Gastroesophageal sphincter (tissue), 4 donors: ENCODE data around the gene SEZ6L2. TPM values are rescaled to one million over a fixed set of nuclear protein-coding genes. Genes with fewer than 3 reads are reported as not detected.

ENCODE experiments used
- ATAC-seq: fragments of 150-250 bp; one replicate; pipeline ENCODE4 v1.9.1; 2016; ENCODE audit warnings: mild to moderate bottlenecking, moderate library complexity
- H3K27ac ChIP-seq, 4 donors: fragments of 200-600 bp; sonication (generic) in 3 of 4; 1 replicate in 3 of 4; 2 replicates in 1 of 4; pipeline ENCODE4 v1.5.1; 2016 to 2019
- H3K27me3 ChIP-seq: fragments of 200-600 bp; sonication (generic); one replicate; pipeline ENCODE4 v1.5.1; 2019
- H3K36me3 ChIP-seq, 2 donors: fragments of 200-600 bp; sonication (generic); one replicate each; pipeline ENCODE4 v1.5.1; 2019; ENCODE audit warnings: control low read depth in 1 of 2
- H3K4me1 ChIP-seq, 3 donors: fragments of 200-600 bp; sonication (generic); 1 replicate in 2 of 3; 2 replicates in 1 of 3; pipeline ENCODE4 v1.5.1; 2016 to 2019; ENCODE audit warnings: control low read depth in 2 of 3
- H3K4me3 ChIP-seq, 2 donors: fragments of 200-600 bp; sonication (generic); one replicate each; pipeline ENCODE4 v1.5.1; 2019; ENCODE audit warnings: mild to moderate bottlenecking in 1 of 2, moderate library complexity in 1 of 2
- H3K9me3 ChIP-seq, 3 donors: fragments of 200-600 bp; sonication (generic); one replicate each; pipeline ENCODE4 v1.5.1; 2017 to 2019; ENCODE audit warnings: control low read depth in 2 of 3
- EP300 ChIP-seq: sonication (generic); formaldehyde crosslinking; IDR thresholded peaks from one replicate; pipeline ENCODE4 v1.6.1; 2017; ENCODE audit warnings: antibody characterized with exemption, mild to moderate bottlenecking
- POLR2A ChIP-seq, 2 donors: fragments of 450-650 bp; IDR thresholded peaks; one replicate each; pipeline ENCODE4 v1.6.1; 2017; ENCODE audit warnings: antibody characterized with exemption in 2 of 2, mild to moderate bottlenecking in 2 of 2, moderate library complexity in 1 of 2
- POLR2AphosphoS5 ChIP-seq: sonication (generic); formaldehyde crosslinking; IDR thresholded peaks from one replicate; pipeline ENCODE4 v1.6.1; 2017; ENCODE audit warnings: antibody characterized with exemption
- WGBS, 2 donors: methylation state at CpG; one replicate each; pipeline ENCODE4 v1.1.5; 2018; ENCODE audit warnings: low coverage in 1 of 2; 5-methylcytosine and 5-hydroxymethylcytosine counted together
- total RNA-seq, 4 donors: library from RNA; depleted of rRNA; stranded (reverse); fragments of >200 nt; gene quantifications; one replicate each; pipeline ENCODE4 v1.1.0, GENCODE V29; 2016
- TF ChIP-seq, protein P1 (sequence below), 4 experiments: fragments of 200-600 bp in 2 of 4; fragments of 450-650 bp in 2 of 4; sonication (generic) in 1 of 4; IDR thresholded peaks; one replicate each; pipeline ENCODE4 v1.5.1; 2017 to 2019; ENCODE audit warnings: antibody characterized with exemption in 4 of 4, mild to moderate bottlenecking in 2 of 4, moderate library complexity in 2 of 4

Gene SEZ6L2
- total RNA-seq, 4 donors from 2014 or later: 1.1 to 1.6 (median 1.1) TPM; not detected in 1

DNA sequence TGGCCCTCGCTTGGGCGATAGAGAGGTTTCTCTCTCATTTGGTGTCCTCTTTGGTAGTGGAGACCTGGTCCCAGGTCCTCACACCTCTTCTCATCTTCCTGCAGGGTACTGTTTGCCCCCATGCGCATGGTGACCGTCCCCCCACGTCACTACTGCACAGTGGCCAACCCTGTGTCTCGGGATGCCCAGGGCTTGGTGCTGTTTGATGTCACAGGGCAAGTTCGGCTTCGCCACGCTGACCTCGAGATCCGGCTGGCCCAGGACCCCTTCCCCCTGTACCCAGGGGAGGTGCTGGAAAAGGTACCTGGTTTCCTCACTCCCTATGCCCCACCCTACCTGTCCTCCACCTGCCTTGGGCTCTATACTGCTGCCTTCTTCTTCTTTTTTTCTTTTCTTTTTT lies 68.6 kb downstream of the SEZ6L2 start:
- H3K36me3 ChIP-seq: peaks cover 0 to 63% of the 10 kb centered on the region in 2 donors
- 63 to 89% methylated on average over 2 of the region's 11 CpGs for WGBS, 2 donors
- no peak for TF ChIP-seq POLR2A (IDR thresholded peaks at IDR 0.05)
- TF ChIP-seq, protein P1, sequence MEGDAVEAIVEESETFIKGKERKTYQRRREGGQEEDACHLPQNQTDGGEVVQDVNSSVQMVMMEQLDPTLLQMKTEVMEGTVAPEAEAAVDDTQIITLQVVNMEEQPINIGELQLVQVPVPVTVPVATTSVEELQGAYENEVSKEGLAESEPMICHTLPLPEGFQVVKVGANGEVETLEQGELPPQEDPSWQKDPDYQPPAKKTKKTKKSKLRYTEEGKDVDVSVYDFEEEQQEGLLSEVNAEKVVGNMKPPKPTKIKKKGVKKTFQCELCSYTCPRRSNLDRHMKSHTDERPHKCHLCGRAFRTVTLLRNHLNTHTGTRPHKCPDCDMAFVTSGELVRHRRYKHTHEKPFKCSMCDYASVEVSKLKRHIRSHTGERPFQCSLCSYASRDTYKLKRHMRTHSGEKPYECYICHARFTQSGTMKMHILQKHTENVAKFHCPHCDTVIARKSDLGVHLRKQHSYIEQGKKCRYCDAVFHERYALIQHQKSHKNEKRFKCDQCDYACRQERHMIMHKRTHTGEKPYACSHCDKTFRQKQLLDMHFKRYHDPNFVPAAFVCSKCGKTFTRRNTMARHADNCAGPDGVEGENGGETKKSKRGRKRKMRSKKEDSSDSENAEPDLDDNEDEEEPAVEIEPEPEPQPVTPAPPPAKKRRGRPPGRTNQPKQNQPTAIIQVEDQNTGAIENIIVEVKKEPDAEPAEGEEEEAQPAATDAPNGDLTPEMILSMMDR (IDR thresholded peaks at IDR 0.05): no peak
- no peak for TF ChIP-seq POLR2AphosphoS5
- TF ChIP-seq EP300: no peak

DNA sequence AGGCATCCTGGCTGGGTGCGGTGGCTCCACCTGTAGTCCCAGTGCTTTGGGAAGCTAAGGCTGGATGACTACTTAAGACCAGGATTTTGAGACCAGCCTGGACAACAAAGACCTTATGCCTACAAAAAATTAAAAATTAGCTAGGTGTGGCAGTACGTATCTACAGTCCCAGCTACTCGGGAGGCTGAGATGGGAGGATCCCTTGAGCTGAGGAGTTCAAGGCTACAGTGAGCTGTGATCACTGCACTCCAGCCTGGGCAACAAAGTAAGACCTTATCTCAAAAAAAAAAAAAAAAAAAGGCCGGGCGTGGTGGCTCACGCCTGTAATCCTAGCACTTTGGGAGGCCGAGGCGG lies 73.0 kb downstream of the SEZ6L2 start:
- H3K27me3 ChIP-seq: no peaks in the 10 kb centered on the region
- ATAC-seq: no peak
- WGBS, 2 donors: 92 to 100% methylated on average over 2 to 5 of the region's 8 CpGs
- H3K27ac ChIP-seq: peak overlapping the region in 3 of 4 donors; percentile 75 to 80 (median 78)
- no peak overlapping the region for H3K4me3 ChIP-seq
- H3K9me3 ChIP-seq: no peaks in the 10 kb centered on the region
- peaks cover 0 to 18% of the 10 kb centered on the region in 2 donors for H3K36me3 ChIP-seq
- peaks cover 0 to 85% (median 42%) of the 10 kb centered on the region in 3 donors for H3K4me1 ChIP-seq
- no peak for TF ChIP-seq POLR2AphosphoS5
- no peak for TF ChIP-seq POLR2A (IDR thresholded peaks at IDR 0.05)
- TF ChIP-seq EP300: no peak
- TF ChIP-seq, protein P1 (IDR thresholded peaks at IDR 0.05): no peak

More for the DNA sequence above, 68.6 kb downstream of the SEZ6L2 start:
- Histone ChIP-seq H3K4me3 (no peak overlapping the region), H3K9me3 (no peaks in the 10 kb centered on the region), H3K27me3 (no peaks in the 10 kb centered on the region), H3K27ac (no peak overlapping the region), H3K4me1 (peaks cover 0 to 40% (median 4%) of the 10 kb centered on the region in 3 donors)
- no peak for ATAC-seq

GRCh38 chr16:29825145-29826044 lies 74.0 kb downstream of the SEZ6L2 start:
- peak overlapping the region in 1 of 2 donors; percentile 16 for H3K4me3 ChIP-seq
- H3K4me1 ChIP-seq: peaks cover 0 to 92% (median 44%) of the 10 kb centered on the region in 3 donors
- peaks cover 0 to 9% of the 10 kb centered on the region in 2 donors for H3K36me3 ChIP-seq
- H3K27me3 ChIP-seq: no peaks in the 10 kb centered on the region
- ATAC-seq: peak; percentile 66
- no peaks in the 10 kb centered on the region for H3K9me3 ChIP-seq
- peak overlapping the region in 3 of 4 donors; percentile 75 to 80 (median 78) for H3K27ac ChIP-seq
- TF ChIP-seq POLR2A (IDR thresholded peaks at IDR 0.05) (no peak), EP300 (no peak), POLR2AphosphoS5 (peak; percentile 28)
- TF ChIP-seq, protein P1 (IDR thresholded peaks at IDR 0.05): no peak
- 31 to 67% methylated on average over 1 to 6 of the region's 10 CpGs for WGBS, 2 donors

DNA sequence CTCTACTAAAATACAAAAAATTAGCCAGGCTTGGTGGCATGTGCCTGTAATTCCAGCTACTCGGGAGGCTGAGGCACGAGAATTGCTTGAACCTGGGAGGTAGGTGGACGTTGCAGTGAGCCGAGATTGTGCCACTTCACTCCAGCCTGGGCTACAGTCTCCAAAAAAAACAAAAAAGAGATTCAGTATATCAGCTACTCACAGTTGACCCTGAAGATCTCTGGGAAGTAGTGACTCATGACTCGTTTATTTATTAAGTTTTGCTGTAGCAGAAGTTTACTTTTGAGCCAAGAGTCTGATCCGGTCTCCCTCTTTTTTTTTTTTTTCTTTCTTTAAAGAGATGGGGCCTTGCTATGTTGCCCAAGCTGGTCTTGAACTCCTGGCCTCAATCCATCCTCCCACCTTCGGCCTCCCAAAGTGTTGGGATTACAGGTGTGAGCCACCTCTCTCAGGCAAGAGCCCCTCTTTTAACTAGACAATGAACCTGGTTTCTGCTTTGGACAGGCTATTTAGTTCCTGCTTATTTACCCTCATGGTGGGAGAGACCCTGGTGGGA lies 74.7 kb downstream of the SEZ6L2 start:
- no peaks in the 10 kb centered on the region for H3K9me3 ChIP-seq
- H3K4me3 ChIP-seq: peak overlapping the region in 1 of 2 donors; percentile 16
- H3K27ac ChIP-seq: peak overlapping the region in 3 of 4 donors; percentile 75 to 80 (median 78)
- 16 to 44% methylated on average over 6 to 7 of the region's 7 CpGs for WGBS, 2 donors
- no peak for TF ChIP-seq EP300
- TF ChIP-seq POLR2A (IDR thresholded peaks at IDR 0.05): no peak
- TF ChIP-seq POLR2AphosphoS5: no peak
- TF ChIP-seq, protein P1 (IDR thresholded peaks at IDR 0.05): no peak
- peaks cover 0 to 94% (median 49%) of the 10 kb centered on the region in 3 donors for H3K4me1 ChIP-seq
- H3K36me3 ChIP-seq: peaks cover 0 to 2% of the 10 kb centered on the region in 2 donors
- no peaks in the 10 kb centered on the region for H3K27me3 ChIP-seq
- ATAC-seq: peak; percentile 43
